Measurements from ENCODE around the gene ZNF280A. TPM values are rescaled to one million over a fixed set of nuclear protein-coding genes. Genes with fewer than 3 reads are reported as not detected.

Gene ZNF280A
- total RNA-seq (2021; ENCODE audit: unreplicated experiment), result 0.10 TPM
- polyA plus RNA-seq (2012; ENCODE audit: insufficient read length), result 0.10 TPM
- Bru-seq, nascent RNA, result percentile 24 among the genes with signal in this experiment
- BruChase-seq, experiment 1, labeled RNA remaining after a 2-hour chase, result percentile 23 among the genes with signal in this experiment
- not detected for BruChase-seq, experiment 2, labeled RNA remaining after a 6-hour chase
- long read RNA-seq, partial matches to known transcripts, result 0 of 1 reads
- long read RNA-seq, other reads (novel, unspliced or antisense), result 0 of 1 reads

- Histone ChIP-seq H3K27me3 (ENCODE audit: control insufficient read depth, insufficient read depth, low read length) (no peaks in the 10 kb centered on the region; the same call in 1 of the 2 replicates), H3K9me3 (ENCODE audit: control insufficient read depth, insufficient read depth, low read depth, low read length) (no peaks in the 10 kb centered on the region), H3K27ac (ENCODE audit: low read length) (no peak within 1 kb of the TSS; the same call in 1 of the 2 replicates), H3K36me3 (ENCODE audit: control insufficient read depth, insufficient read depth, low read length) (no peaks in the 10 kb centered on the region), H3K4me1 (ENCODE audit: control insufficient read depth, insufficient read depth, low read length) (no peaks in the 10 kb centered on the region), H3K4me3 (ENCODE audit: low read depth in 2 of 2, low read length in 2 of 2) (peak within 1 kb of the TSS; percentile 22 to 46; a peak in 3 of 4 replicates)
- no TSS peak for BruUV-seq (replicated peaks)
- TF ChIP-seq CTCF (IDR thresholded peaks at IDR 0.05) (no peak), SIN3A (IDR thresholded peaks at IDR 0.05; ENCODE audit: borderline replicate concordance, insufficient read depth, low read depth, low read length) (no peak), REST (IDR thresholded peaks at IDR 0.05; ENCODE audit: insufficient read depth in 1 of 2, low read depth in 2 of 2, low read length in 1 of 2) (no peak), POLR2AphosphoS5 (IDR thresholded peaks at IDR 0.05; ENCODE audit: low read depth, low read length) (no peak), TCF7L2 (IDR thresholded peaks at IDR 0.05; ENCODE audit: low read depth, low read length) (no peak)
- in situ Hi-C loops (cut with HindIII; ENCODE audit: low pct_unique_long_range_greater_than_20kb, low sequenced_read_pairs), result no loop called here
- intact Hi-C loops (cut with micrococcal nuclease; ENCODE audit: unreplicated experiment), result no loop called here
- ChIA-PET POLR2A (no interaction called here), CTCF (interaction anchor here (0.6 to 0.9 kb wide), 2 partner anchors 16 to 39 kb away, joined by 3 to 4 read pairs; partner anchors contain the start of gene PRAME)
- ATAC-seq (peak; percentile 84), DNase-seq (ENCODE audit: low read depth, low spot score) (no peak)
Measured at GRCh38 chr22:22520020-22520656, at the start of gene ZNF280A. Gene ZNF280A (minus strand): TSS chr22:22520270. CDS start chr22:22515630, 4,640 bp downstream.

DNA sequence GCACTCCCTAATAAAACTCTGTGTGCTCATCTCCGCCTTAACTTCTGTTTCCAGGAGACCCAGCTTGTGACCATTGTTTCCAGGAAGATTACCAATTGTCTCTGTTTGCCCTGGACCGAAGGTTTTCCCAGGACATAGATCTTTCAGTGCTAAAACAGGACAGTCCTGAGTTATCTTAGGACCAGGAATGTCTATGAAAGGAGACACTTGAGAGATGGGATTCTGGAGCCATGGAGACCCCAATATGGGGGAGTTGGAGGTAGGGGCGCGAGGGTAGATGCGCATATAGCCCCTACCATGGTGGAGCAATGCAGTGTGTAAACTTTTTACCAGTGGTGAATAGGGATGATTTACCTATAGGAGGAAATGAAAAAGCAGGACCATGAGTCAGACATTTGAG lies 49.1 kb upstream of the ZNF280A start:
- H3K4me3 ChIP-seq (ENCODE audit: low read depth in 2 of 2, low read length in 2 of 2), result no peak overlapping the region
- no peaks in the 10 kb centered on the region for H3K36me3 ChIP-seq (ENCODE audit: control insufficient read depth, insufficient read depth, low read length)
- CTCF ChIA-PET, result no interaction called here
- no TSS peak for BruUV-seq (replicated peaks)
- H3K4me1 ChIP-seq (ENCODE audit: control insufficient read depth, insufficient read depth, low read length), result no peaks in the 10 kb centered on the region
- H3K27ac ChIP-seq (ENCODE audit: low read length), result no peak overlapping the region
- TF ChIP-seq POLR2AphosphoS5 (IDR thresholded peaks at IDR 0.05; ENCODE audit: low read depth, low read length) (no peak), REST (IDR thresholded peaks at IDR 0.05; ENCODE audit: insufficient read depth in 1 of 2, low read depth in 2 of 2, low read length in 1 of 2) (no peak), TCF7L2 (IDR thresholded peaks at IDR 0.05; ENCODE audit: low read depth, low read length) (no peak), SIN3A (IDR thresholded peaks at IDR 0.05; ENCODE audit: borderline replicate concordance, insufficient read depth, low read depth, low read length) (no peak), CTCF (IDR thresholded peaks at IDR 0.05) (no peak)
- POLR2A ChIA-PET, result no interaction called here
- intact Hi-C loops (cut with micrococcal nuclease; ENCODE audit: unreplicated experiment) (no loop called here), in situ Hi-C loops (cut with HindIII; ENCODE audit: low pct_unique_long_range_greater_than_20kb, low sequenced_read_pairs) (no loop called here)
- H3K9me3 ChIP-seq (ENCODE audit: control insufficient read depth, insufficient read depth, low read depth, low read length), result no peaks in the 10 kb centered on the region
- ATAC-seq, result no peak
- H3K27me3 ChIP-seq (ENCODE audit: control insufficient read depth, insufficient read depth, low read length), result no peaks in the 10 kb centered on the region; the same call in 1 of the 2 replicates
- DNase-seq (ENCODE audit: low read depth, low spot score), result no peak

Data from Panc1 (cell line).